ENCODE data around the gene TFF2. TPM values are rescaled to one million over a fixed set of nuclear protein-coding genes. Genes with fewer than 3 reads are reported as not detected.

TFF2 gene
- total and polyA plus RNA-seq, 11 donors, result not detected

- Histone ChIP-seq H3K4me1 (no peaks in the 10 kb centered on the region), H3K36me3 (no peaks in the 10 kb centered on the region), H3K27ac (no peak overlapping the region), H3K9me3 (peaks cover 0 to 14% (median 2%) of the 10 kb centered on the region in 12 donors), H3K27me3 (peaks cover 0 to 36% (median 5%) of the 10 kb centered on the region in 9 donors), H3K4me3 (no peak overlapping the region)
- ATAC-seq (no peak), DNase-seq (no peak)
- intact Hi-C loops (cut with DNase I), result no loop called here
- no peak for TF ChIP-seq POLR2A (IDR thresholded peaks at IDR 0.05)
- TF ChIP-seq, protein P1, sequence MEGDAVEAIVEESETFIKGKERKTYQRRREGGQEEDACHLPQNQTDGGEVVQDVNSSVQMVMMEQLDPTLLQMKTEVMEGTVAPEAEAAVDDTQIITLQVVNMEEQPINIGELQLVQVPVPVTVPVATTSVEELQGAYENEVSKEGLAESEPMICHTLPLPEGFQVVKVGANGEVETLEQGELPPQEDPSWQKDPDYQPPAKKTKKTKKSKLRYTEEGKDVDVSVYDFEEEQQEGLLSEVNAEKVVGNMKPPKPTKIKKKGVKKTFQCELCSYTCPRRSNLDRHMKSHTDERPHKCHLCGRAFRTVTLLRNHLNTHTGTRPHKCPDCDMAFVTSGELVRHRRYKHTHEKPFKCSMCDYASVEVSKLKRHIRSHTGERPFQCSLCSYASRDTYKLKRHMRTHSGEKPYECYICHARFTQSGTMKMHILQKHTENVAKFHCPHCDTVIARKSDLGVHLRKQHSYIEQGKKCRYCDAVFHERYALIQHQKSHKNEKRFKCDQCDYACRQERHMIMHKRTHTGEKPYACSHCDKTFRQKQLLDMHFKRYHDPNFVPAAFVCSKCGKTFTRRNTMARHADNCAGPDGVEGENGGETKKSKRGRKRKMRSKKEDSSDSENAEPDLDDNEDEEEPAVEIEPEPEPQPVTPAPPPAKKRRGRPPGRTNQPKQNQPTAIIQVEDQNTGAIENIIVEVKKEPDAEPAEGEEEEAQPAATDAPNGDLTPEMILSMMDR (IDR thresholded peaks at IDR 0.05), result no peak
- 29 to 38% (median 35%) methylated on average over 7 of the region's 7 CpGs for WGBS, 4 donors
Measured at GRCh38 chr21:42361286-42361685, 10.5 kb upstream of the TFF2 start.

- TF ChIP-seq, protein P1 (IDR thresholded peaks at IDR 0.05), result no peak
- TF ChIP-seq POLR2A (IDR thresholded peaks at IDR 0.05), result no peak
- H3K9me3 ChIP-seq, result peaks cover 0 to 24% (median 6%) of the 10 kb centered on the region in 12 donors
- ATAC-seq (no peak), DNase-seq (no peak)
- WGBS, 4 donors, result 51 to 72% (median 63%) methylated on average over 2 of the region's 2 CpGs
- H3K27ac ChIP-seq, result no peak overlapping the region
- peaks cover 0 to 29% (median 5%) of the 10 kb centered on the region in 9 donors for H3K27me3 ChIP-seq
- no peak overlapping the region for H3K4me3 ChIP-seq
- intact Hi-C loops (cut with DNase I), result no loop called here
- H3K36me3 ChIP-seq, result no peaks in the 10 kb centered on the region
- no peaks in the 10 kb centered on the region for H3K4me1 ChIP-seq
Measured at GRCh38 chr21:42360317-42360716, 9.5 kb upstream of the TFF2 start.

GRCh38 chr21:42358937-42359336 is 8.1 kb upstream of the TFF2 start:
- no peak overlapping the region for H3K4me3 ChIP-seq
- intact Hi-C loops (cut with DNase I), result no loop called here
- DNase-seq (no peak), ATAC-seq (no peak)
- TF ChIP-seq, protein P1 (IDR thresholded peaks at IDR 0.05), result no peak
- WGBS, 4 donors, result 83 to 88% (median 87%) methylated on average over 13 of the region's 13 CpGs
- peaks cover 0 to 16% (median 0%) of the 10 kb centered on the region in 9 donors for H3K27me3 ChIP-seq
- H3K4me1 ChIP-seq, result no peaks in the 10 kb centered on the region
- peaks cover 0 to 37% (median 11%) of the 10 kb centered on the region in 12 donors for H3K9me3 ChIP-seq
- no peaks in the 10 kb centered on the region for H3K36me3 ChIP-seq
- no peak overlapping the region for H3K27ac ChIP-seq

- Histone ChIP-seq H3K27me3 (peaks cover 0 to 15% (median 0%) of the 10 kb centered on the region in 9 donors), H3K9me3 (peaks cover 0 to 37% (median 11%) of the 10 kb centered on the region in 12 donors), H3K4me3 (no peak overlapping the region), H3K27ac (no peak overlapping the region), H3K4me1 (no peaks in the 10 kb centered on the region), H3K36me3 (no peaks in the 10 kb centered on the region)
- ATAC-seq (no peak), DNase-seq (no peak)
- WGBS, 4 donors, result 90 to 93% (median 92%) methylated on average over 12 of the region's 12 CpGs
- intact Hi-C loops (cut with DNase I), result no loop called here
- no peak for TF ChIP-seq POLR2A (IDR thresholded peaks at IDR 0.05)
- TF ChIP-seq, protein P1 (IDR thresholded peaks at IDR 0.05), result no peak
Measured at GRCh38 chr21:42358261-42358660, 7.5 kb upstream of the TFF2 start.
